ENCODE data around the gene DLG2.

Gene DLG2

DNA sequence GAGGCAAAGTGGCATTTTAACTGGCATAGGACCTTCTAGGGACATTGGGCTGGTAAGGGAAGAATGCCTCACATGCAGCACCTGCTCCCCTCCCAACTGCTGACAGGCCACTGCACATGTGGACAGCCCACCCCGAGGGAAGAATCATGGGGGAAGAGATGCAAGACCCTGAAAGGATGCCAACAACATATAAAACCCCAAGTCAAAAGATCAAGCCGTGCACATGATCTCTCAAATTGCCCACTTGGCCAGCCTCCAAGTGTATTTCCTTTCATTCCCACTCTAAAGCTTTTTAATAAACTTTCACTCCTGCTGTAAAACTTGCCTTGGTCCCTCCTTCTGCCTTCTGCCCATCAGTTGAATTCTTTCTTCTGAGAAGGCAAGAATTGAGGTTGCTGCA is 1393.1 kb downstream of the DLG2 start:
- no peak for DNase-seq

DNA sequence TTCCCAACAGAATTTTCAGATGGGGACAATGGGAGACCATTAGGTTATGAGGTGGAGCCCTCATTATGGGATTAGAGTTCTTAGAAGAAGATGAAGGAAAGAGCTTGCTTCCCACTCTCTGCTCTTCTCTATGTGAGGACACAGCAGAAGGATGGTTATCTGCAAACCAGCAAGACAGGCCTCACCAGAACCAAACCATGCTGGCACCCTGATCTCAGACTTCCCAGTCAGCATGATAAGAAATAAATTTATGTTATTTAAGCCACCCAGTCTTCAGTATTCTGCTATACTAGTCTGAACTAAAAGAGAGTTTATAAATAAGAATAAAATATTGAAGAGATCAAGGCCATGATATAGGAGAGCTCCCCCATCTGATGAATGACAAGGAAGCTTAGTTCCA is 1394.6 kb downstream of the DLG2 start:
- no peak for DNase-seq

DNA sequence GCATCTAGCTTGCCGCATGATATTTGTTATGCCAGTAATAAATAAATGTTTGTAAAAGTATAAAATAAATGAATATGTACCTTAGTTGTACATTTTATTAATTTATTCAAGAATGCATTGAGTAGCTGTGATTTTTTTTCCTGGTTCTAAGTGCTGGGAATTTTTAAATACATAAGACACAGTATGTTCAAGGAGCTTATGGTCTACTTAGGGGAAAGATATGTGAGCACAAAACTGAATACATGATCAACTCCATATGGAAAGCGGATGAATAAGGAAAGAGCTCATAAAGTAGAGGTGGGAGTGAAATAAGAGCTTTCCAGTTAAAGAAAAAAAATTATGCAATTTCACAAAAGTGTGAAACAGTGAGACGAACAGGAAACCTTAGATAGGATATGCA is 1396.7 kb downstream of the DLG2 start:
- DNase-seq = no peak

DNA sequence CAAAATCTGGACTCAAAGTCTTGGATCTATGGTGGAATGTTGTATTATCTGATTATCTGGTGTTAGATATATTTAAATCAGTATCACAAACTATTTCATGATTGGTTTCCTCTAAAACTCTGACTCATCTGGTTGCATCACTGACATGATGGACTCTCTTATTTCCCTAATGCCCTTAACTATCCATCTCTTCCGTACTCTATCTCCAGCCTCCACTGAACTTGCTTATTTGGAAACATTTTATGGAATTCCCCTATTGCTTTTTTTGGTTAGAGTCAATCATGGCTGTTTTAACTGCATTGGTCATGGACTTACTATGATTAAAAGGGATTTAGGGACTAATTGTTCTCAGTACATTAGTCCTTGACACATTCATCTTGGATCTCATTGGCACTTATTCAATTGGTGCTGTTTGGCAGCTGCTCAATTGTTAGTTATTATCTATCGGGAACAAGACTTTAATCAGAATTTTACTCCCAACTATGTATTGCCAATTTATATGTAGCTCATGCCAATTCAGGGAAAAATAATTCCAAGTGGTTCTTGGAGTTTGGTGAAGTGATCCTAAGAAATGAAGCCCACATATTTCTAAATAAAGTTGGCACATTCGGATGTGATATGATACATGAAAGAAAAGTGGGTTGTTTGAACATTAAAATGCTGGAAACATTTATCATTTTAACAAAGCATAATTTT is 1399.0 kb downstream of the DLG2 start:
- DNase-seq = no peak

DNA sequence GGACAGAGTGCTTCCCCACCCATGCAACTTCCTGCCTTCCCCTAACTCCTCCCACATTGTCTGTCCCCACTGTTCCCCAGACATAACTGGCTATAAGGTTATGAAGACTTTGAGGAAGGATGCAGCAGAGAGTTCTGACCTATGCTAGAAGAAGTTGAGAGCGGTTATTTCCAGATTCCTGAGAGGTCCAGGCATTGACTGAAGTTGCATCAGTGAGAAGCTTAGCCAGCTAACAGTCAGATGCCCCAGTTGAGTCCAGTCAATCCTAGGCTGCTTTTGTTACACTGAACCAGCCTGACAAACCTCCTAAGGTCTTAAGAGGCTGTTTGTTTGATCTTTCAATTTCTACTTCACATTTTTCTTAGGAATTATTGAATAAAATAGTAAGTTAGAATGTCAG is 1403.1 kb downstream of the DLG2 start:
- DNase-seq = no peak

DNA sequence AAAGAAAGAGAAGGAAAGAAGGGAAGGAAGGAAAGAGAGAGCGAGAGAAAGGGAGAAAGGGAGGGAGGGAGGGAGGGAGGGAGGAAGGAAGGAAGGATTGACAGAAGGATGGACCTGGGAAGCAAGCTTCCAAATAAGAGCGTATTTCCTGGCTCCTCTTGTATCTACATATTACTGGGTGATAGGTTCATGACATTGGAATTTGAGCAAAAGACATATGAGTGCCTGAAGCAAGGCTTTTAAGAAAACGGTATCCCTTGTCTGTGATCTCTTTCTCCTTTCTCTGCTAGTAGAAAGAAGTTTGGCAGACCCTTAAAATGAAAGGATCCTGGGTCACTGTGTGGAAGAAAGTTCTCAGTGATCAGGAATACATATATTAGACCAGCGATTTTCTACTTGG is 1408.8 kb downstream of the DLG2 start:
- DNase-seq = no peak

DNA sequence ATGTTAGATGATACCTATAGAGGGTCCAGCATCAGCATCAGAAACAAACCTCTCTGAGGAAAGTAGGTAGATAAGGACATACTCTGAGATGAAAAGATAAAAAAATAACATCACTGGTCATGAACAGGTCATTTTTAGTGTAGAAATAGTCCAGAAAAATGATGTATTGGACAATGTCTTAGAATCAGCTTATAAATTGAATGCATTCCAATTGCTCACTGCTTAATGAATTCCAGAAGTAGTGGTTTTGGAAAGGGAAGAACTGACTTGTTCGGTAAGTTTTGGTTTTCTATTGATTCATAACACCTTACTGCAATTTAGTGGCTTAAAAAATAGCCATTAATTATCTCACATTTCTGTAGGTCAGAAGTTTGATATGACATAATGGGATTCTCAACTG is 1411.5 kb downstream of the DLG2 start:
- DNase-seq = no peak

DNA sequence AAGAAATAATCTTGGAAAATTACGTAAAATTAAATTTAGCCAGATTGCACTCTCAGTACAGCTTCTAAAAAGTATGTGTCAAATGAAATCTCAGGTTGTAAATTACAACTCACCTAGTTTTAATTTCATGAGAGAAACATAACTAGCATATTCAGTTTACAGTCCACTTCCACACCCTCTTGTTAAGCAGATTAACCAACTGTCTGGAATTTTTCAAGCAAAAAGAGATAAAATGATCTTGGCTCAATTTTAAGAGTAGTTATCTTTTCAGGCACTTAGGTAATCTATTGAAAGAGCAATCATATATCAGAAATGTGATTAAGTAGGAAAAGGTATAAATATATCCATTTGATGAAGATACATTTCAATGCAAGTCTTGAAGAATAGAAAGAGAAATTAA is 1412.6 kb downstream of the DLG2 start:
- DNase-seq = no peak

DNA sequence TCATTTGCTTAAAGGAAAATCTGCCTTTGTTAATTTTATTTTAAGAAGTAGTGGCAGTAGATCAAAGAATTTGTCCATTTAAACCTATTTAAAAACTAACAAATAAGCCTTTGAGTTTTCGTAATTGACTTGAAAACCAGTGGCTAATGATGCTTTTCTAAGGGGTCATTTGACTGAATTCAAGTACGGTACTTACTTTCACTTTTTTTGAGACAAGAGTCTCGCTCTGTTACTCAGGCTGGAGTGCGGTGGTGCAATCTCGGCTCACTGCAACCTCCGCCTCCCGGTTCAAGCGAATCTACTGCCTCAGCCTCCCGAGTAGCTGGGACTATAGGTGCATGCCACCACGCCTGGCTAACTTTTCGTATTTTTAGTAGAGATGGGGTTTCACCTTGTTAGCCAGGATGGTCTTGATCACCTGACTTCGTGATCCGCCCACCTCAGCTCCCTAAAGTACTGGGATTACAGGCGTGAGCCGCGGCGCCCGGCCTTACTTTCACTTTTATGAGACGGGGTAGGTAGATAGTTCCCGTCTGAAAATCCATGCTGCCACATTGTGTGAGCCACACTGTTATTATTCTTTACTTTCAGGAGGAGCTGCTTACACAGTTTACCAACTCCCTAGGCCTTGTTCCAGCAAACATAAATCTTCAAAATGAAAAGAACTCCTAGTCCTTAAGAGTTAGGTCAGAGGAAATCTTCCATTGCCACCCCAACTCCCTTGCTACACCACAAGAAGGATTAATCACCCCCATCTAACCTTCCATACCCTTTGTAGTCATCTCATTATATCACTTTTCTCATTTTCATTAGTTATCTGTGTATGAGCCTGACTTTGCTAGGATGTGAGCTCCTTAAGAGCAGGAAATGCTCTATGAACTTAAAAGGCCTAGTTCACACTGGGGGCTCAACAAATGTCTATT is 1414.4 kb downstream of the DLG2 start:
- DNase-seq = no peak

DNA sequence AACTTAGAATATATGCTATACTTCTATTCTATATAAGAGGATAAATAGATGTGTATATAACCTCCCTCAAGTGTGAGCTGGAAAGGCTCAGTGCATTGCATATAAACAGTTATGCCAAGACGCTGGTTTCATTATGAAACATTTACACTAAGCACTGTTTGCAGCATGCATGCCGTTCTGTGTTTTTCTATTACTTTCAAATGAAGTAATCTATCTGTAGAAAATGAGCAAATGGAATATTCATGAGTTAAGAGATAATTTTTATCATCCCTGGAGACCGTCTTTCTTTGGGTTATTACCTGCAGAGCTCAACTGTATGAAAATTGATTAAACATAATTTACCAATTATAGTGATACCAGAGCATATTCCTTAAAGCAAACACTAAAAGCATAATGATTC is 1415.2 kb downstream of the DLG2 start:
- no peak for DNase-seq

DNA sequence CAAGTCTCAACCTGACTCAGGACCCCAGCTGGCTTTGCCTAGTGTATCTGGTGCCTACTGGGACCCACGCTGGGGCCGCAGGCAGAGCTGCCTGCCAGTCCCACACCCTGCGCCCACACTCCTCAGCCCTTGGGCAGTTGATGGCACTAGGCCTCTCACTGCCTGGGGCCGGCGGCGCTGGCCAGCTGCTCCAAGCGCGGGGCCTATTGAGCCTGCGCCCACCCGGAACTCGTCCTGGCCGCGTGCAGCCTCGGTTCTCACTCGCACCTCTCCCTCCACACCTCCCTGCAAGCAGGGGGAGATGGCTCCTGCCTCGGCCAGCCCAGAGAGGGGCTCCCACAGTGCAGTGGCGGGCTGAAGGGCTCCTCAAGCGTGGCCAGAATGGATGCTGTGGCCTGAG is 1432.4 kb downstream of the DLG2 start:
- DNase-seq = no peak

DNA sequence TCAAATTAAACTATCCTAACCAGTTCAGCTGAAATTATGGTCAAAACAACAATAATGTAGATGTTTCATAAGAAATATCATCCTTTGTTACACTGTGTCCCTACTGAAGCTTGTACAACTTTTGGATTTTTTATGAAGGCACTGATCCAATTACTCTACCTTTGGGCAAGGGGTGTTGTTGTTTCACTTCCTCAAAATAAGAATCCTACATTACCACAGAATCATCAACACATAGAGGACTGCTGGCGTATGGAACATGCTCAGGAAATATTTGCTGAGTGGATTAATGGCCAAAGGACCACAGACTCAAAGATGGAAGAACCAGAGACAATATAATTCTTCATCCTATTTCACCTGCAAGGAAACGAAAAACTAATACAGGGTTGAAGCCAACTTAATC is 1433.4 kb downstream of the DLG2 start:
- no peak for DNase-seq

DNA sequence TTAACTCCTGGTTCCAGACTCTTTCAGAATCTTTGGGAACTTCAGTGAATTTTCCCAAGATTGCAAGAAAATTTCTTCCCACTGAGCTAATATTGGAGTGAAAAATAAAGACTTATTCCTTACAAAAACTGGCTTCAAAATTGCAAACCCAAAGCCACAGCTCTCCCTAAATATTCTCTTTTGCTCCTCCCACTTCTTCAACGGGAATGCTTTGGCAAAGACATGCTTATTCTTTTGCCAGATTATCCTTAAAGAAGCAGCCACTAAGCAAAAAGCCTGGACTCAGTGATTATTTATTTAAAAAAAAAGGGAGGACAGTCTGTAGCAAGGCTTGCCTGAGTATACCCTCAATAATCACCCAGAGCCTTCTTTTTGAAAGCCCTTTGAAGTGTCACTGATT is 1438.6 kb downstream of the DLG2 start:
- no peak for DNase-seq

DNA sequence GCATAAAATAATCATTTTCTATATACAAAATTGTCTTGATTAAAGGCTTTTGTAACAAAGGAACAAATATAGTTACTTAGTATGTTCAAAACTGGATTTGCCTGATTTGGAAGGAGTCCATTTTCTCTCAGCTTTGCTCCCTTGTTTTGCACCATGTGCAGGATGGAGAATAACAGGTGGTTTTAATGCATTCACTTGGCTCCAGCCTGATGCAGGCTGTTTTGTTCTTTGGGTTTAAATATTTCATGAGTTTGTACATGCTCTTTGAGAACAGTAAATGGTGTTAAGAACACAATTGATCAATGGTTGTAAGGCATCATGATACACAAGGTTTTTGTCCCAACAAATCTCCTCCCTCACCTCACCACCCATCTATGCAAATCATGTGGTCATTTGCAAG is 1454.1 kb downstream of the DLG2 start:
- no peak for DNase-seq

DNA sequence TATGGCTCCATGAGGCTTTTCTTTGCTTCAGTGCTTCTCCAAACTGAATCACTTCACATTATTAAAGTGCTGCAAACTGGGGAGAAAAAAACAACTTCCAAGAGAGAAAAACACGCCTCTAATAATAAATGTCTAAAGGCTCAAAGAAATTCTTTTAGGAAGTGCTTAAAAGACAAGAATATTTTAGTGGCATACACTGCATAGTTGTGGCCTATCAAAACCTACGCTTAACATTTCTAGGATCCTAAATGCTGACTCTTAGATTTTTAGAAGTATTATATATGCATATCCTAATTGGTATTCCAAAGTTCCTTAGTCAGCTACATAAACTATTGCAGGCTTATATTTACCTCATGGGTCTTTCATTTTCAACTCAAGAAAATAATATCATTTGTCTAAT is 1462.0 kb downstream of the DLG2 start:
- DNase-seq = no peak

DNA sequence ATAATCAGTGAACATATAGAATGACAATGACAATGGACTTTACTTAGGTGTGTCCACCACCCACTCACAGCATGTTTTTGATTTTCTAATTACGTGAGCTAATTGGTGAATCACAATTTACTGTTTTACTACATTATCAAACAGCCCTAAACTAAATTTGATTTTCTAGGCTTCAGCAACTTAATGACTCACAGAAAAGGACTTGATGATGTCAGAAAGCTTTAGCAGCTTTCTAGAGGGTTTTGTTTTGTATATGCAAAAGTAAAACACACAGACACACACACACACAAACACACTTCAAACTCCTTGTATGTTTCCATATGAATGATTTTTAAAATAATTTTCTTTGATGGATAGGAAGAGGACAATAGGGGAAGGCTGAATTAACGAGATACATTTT is 1462.4 kb downstream of the DLG2 start:
- no peak for DNase-seq

DNA sequence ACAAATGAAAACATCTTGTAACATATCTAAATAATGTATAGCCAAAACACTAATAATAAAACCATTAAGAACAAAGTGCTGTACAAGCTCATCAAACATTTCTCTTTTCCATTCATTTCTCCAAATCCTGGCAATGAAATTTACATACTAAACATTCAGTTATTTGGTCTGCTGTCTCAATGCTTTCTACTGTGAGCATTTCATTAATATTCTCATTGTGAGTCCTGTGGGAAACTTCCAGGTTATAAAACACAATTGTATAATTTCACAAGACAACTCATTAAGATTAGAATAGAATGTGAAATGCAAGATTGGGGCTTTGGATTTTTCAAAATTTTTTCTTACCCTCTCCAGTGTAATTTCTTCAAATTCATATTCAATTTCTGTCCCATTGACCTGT is 1464.0 kb downstream of the DLG2 start:
- no peak for DNase-seq

DNA sequence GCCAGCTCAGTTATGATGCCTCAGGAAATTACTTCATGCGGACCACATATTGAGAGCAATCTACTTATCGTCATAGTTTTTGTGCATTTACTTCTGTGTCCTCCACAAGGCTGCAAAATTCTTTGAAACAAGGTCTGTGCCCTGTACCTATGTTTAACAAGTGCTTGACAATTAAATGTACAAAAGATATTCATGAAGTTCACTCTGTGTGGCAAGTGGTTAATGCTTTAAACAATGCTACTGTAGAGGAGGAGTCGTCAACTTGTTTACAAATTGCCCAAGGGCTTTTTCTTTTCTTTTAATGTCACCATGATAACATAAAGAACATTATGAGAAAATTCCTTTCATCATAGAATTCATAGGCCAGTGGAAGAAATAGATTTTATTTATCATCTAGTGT is 1469.5 kb downstream of the DLG2 start:
- no peak for DNase-seq

DNA sequence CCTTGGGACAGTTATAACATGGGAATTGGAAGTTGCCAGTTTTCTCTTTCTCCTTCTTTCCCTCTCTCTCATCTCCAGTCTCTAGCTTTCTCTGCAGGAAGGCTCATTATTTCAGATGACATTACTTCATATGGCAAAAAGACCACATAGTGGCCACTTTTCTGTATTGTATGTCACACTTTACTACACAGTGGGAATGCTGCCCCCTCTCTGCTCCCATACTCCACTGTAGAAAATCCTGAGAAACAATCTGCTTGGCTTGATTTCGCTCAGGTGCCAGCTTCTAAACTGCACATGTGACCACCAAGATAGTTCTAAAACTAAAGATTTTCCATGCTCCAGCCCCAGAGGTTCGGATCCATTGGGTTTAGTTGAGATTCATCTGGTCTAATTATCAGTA is 1480.3 kb downstream of the DLG2 start:
- DNase-seq = no peak

DNA sequence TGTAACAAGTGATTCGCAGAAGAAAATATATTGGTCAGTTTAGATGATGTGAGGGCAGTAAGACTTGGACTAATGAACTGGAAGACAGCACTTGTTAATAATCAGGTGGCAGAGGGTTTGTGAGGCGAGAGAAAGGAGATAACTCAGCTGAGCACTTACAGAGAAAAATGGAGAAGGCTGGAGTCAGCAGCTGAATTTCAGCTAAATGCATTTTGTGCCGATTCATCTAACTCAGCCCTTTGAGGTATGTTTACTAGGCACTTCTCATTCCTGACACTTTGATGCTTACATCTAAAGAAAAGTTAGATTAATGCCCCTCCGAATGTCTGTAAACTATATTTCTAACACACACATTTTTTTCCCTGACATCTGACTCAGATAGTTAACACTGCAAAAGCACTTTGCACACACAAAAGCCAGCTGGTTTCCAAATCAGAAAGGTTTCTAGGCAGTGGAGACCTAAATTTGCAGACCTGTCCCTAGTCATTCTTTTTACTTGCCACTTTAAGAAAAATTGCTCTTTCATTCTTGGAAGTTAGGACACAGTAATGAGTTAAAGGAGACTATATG is 1481.4 kb downstream of the DLG2 start:
- no peak for DNase-seq

DNA sequence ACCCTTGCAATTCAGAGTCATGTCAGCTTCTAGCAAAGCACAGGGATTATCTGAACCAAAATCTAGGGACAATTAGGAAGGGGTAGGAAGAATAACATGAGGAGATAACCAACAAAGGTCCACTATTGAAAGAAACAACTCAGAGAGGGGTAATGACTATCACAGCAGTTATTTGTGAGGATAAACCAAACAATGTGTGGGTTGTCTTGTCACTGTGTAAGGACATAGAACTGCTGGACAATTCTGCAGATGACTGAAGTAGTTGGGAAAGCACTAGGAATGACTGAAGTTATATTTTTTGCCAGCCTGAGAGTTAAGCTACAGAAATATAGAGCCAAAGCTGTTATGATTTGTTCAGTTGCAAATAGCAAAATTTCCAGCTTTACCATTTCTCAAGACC is 1482.6 kb downstream of the DLG2 start:
- no peak for DNase-seq

DNA sequence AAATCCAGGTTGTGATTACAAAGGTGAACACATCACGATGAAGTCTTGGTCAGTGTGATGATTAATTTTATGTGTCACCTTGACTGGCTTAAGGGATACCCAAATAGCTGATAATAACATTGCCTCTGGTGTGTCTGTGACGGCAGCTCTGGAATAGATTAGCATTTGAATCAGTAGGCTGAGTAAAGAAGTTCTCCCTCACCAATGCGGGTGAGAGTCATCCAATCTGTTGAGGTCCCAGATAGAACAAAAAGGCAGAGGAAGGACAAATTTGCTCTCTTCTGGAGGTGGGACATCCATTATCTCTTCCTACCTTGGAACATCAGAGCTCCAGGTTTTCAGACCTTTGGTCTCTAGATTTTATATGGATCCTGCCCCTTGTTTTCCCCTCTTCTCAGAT is 1484.7 kb downstream of the DLG2 start:
- DNase-seq = no peak

DNA sequence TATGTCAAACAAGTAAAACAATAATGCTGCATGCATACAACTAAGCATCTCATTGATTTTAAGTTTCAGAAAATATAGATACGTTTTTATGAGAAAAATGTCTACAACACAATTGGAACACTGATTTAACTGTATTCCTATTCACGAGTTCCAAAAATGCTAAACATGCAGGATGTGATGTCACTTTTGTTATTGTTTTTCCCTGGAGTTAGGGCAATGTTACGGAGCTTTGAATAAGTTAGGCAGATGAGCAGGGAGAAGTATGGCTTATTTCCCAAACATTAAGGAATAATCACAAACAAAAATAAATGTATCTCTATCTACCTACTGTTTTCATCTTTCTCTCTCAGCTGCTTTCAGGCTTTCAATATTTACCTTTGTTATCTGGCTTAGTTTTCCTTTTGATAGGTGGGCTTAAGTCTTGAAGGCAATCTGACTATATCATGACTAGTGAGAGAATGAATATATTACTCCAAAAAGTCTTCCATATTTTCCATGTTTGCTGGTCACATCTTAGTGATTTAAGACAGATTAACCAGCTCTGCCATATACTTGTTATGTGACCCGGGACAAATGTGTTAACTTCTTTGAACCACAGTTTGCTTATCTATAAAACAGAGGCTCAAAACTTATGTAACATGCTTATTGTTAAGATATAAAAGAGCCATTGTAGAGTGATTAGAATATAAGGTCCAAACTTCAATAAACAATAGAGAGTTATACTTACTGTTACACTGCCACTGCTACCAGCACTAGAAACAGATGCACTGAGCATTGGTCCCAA is 1486.6 kb downstream of the DLG2 start:
- DNase-seq = no peak

Data from T1000 (cell line).